Measurements from ENCODE around the gene BAIAP2L2.

DNA sequence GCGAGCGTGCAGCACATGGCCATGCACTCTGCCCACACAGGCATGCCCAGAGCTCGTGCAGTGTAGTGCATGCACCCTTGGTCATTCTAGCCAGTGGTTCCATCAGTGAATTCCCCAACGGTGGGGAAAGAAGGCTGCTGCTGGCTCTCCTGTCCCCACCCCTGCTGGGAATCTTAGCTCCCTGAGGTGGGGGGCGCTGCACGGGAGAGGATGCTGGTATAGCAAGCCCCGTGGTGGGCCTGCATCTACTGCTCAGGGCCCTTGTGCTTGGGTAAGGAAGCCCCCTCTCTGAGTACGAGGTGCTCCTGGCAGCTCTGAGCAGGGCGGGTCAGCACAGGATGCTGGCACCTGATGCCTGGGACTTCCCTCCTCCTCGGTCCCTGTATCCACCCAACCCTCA lies 18.5 kb upstream of the BAIAP2L2 start:
- TF ChIP-seq, protein P1, sequence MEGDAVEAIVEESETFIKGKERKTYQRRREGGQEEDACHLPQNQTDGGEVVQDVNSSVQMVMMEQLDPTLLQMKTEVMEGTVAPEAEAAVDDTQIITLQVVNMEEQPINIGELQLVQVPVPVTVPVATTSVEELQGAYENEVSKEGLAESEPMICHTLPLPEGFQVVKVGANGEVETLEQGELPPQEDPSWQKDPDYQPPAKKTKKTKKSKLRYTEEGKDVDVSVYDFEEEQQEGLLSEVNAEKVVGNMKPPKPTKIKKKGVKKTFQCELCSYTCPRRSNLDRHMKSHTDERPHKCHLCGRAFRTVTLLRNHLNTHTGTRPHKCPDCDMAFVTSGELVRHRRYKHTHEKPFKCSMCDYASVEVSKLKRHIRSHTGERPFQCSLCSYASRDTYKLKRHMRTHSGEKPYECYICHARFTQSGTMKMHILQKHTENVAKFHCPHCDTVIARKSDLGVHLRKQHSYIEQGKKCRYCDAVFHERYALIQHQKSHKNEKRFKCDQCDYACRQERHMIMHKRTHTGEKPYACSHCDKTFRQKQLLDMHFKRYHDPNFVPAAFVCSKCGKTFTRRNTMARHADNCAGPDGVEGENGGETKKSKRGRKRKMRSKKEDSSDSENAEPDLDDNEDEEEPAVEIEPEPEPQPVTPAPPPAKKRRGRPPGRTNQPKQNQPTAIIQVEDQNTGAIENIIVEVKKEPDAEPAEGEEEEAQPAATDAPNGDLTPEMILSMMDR (IDR thresholded peaks at IDR 0.05), result no peak
- TF ChIP-seq POLR2A (IDR thresholded peaks at IDR 0.05), result no peak

Data from body of pancreas (tissue), 4 donors.